Muscle layer of colon (tissue), 2 donors: ENCODE measurements around the gene ZNF22.
A peak's percentile ranks its signal among the peaks of the same experiment; 100 is the strongest.

ENCODE experiments used
- H3K27ac ChIP-seq: one replicate; pipeline ENCODE4 v1.7.0; 2013; ENCODE audit warnings: low read depth, mild to moderate bottlenecking, low read length, moderate library complexity
- H3K27me3 ChIP-seq, 2 donors: one replicate each; pipeline ENCODE4 v1.7.0; 2013; ENCODE audit warnings: low read length in 2 of 2, mild to moderate bottlenecking in 2 of 2; ENCODE audit not compliant: insufficient read depth in 2 of 2, control insufficient read depth in 1 of 2
- H3K36me3 ChIP-seq: one replicate; pipeline ENCODE4 v1.7.0; 2013; ENCODE audit warnings: mild to moderate bottlenecking, low read length; ENCODE audit not compliant: insufficient read depth
- H3K4me1 ChIP-seq: one replicate; pipeline ENCODE4 v1.7.0; 2013; ENCODE audit warnings: mild to moderate bottlenecking, low read length; ENCODE audit not compliant: insufficient read depth
- H3K4me3 ChIP-seq, 2 donors: one replicate each; pipeline ENCODE4 v1.7.0; 2013; ENCODE audit warnings: low read length in 2 of 2, low read depth in 1 of 2, mild to moderate bottlenecking in 1 of 2, moderate library complexity in 1 of 2
- H3K9ac ChIP-seq: one replicate; pipeline ENCODE4 v1.7.0; 2013; ENCODE audit warnings: low read length
- H3K9me3 ChIP-seq: one replicate; pipeline ENCODE4 v1.7.0; 2013; ENCODE audit warnings: mild to moderate bottlenecking, low read length
- donor health status: abdominal sarcoma.
- donor health status: Adenocarcinoma of cecum.

The ZNF22 gene

DNA sequence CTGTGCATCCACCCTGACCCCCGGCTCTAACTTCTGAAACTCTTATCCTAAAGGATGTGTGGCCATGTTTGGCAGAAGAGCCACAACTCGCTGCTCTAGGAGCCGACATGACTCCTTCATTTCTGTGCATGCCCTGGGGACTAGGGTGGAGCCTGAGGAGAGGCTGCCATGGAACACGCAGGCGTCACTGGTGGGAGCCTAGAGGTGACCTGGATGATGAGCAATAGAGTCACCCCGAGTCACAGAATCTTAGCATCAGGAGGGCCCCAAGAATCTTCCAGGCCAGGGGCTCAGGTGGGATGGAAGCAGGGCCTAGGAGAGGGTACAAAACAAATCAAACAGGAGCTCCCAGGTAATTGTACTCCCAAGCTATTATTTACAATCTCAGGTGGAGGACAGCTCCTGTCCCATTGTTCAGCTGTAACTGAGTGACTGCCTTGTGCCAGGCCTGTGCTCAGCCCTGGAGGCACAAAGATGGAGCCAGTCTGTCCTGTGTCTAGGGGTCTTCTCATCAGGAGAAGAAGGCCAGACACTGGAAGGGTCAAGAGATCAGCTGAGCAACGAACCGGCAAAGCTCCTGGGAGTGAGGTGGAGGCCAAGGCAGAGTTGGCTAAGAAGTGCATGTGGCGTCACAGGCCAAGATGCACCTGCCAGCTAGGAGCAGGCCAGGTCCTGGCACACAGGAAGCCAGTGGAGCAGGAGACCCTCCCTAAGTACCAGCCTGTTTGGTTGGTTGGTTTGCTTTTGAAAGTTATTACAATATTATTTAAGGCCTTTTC is 5.8 kb upstream of the ZNF22 start:
- no peaks in the 10 kb centered on the region for H3K9me3 ChIP-seq
- peaks cover 34% of the 10 kb centered on the region for H3K4me1 ChIP-seq
- no peak overlapping the region for H3K9ac ChIP-seq
- no peak overlapping the region for H3K4me3 ChIP-seq
- peak overlapping the region; percentile 76 for H3K27ac ChIP-seq
- H3K27me3 ChIP-seq: no peaks in the 10 kb centered on the region
- H3K36me3 ChIP-seq: peaks cover 25% of the 10 kb centered on the region

DNA sequence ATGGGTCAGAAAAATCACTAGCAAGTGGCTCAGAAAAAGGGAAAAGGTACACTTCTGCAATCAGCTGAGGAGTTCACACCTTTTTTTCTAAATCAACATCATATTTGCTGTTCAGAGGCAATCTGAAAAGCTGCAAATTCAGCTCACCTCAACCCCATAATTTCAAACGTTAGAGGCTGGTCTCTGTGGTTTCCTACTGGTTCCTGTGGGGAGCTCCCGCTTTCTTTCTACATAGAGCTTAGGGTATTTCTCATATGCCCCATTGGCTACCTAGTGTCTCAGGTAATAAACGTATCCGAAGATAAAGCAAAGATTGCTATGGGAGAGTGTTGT is 5.2 kb upstream of the ZNF22 start:
- peak overlapping the region; percentile 12 for H3K9ac ChIP-seq

DNA sequence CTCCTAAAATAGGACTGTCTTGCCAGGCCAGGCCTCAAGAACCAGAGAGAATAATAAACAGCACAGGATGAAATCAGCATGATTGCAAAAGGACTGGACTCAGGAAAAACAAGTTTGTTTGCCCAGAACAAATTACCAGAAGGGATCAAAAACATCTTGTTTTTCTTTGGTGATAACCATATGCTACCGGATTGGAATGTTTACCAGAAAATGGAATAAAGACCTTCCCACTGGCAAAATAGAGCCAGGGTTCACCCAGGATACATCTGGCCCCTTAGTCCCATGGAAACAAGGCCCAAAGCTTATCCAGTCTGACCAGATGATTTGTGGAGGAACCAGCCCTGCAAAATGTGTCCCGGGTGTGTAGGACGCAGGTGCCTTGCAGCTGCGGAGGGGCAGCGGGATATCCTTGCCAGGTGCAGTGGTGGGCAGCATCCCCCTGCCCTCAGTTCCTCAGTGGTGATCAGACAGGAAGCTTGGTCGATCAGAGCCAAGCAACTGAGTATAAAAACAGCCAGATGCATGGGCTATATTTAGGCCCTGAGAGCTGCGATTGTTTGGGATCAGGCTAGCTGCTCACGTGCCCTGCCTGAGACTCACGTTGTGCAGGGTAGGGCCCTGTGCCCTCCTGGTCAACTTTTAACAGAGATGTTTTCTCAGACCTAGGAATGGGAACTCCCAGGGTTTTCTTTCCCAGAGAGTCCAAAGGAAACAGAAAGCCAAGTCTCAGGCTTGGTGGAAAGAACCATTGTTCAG is 4.6 kb upstream of the ZNF22 start:
- Histone ChIP-seq H3K4me1 (peaks cover 40% of the 10 kb centered on the region), H3K4me3 (peak overlapping the region in 1 of 2 donors; percentile 23), H3K9ac (peak overlapping the region; percentile 12), H3K27ac (peak overlapping the region; percentile 76), H3K36me3 (peaks cover 17% of the 10 kb centered on the region), H3K9me3 (no peaks in the 10 kb centered on the region), H3K27me3 (no peaks in the 10 kb centered on the region)

More for the DNA sequence above, 5.2 kb upstream of the ZNF22 start:
- Histone ChIP-seq H3K9me3 (no peaks in the 10 kb centered on the region), H3K4me1 (peaks cover 40% of the 10 kb centered on the region), H3K27me3 (no peaks in the 10 kb centered on the region), H3K4me3 (no peak overlapping the region), H3K27ac (peak overlapping the region; percentile 76), H3K36me3 (peaks cover 20% of the 10 kb centered on the region)

GRCh38 chr10:44997105-44997748 is 3.5 kb upstream of the ZNF22 start:
- H3K4me3 ChIP-seq: peak overlapping the region in 1 of 2 donors; percentile 23
- no peaks in the 10 kb centered on the region for H3K9me3 ChIP-seq
- no peaks in the 10 kb centered on the region for H3K27me3 ChIP-seq
- H3K9ac ChIP-seq: no peak overlapping the region
- H3K36me3 ChIP-seq: peaks cover 6% of the 10 kb centered on the region
- H3K27ac ChIP-seq: peak overlapping the region; percentile 57
- peaks cover 47% of the 10 kb centered on the region for H3K4me1 ChIP-seq

- H3K9me3 ChIP-seq: no peaks in the 10 kb centered on the region
- no peak overlapping the region for H3K9ac ChIP-seq
- H3K36me3 ChIP-seq: no peaks in the 10 kb centered on the region
- no peaks in the 10 kb centered on the region for H3K27me3 ChIP-seq
- no peak overlapping the region for H3K4me3 ChIP-seq
- peaks cover 53% of the 10 kb centered on the region for H3K4me1 ChIP-seq
- no peak overlapping the region for H3K27ac ChIP-seq
Observed at GRCh38 chr10:44998146-44998631, 2.5 kb upstream of the ZNF22 start.

DNA sequence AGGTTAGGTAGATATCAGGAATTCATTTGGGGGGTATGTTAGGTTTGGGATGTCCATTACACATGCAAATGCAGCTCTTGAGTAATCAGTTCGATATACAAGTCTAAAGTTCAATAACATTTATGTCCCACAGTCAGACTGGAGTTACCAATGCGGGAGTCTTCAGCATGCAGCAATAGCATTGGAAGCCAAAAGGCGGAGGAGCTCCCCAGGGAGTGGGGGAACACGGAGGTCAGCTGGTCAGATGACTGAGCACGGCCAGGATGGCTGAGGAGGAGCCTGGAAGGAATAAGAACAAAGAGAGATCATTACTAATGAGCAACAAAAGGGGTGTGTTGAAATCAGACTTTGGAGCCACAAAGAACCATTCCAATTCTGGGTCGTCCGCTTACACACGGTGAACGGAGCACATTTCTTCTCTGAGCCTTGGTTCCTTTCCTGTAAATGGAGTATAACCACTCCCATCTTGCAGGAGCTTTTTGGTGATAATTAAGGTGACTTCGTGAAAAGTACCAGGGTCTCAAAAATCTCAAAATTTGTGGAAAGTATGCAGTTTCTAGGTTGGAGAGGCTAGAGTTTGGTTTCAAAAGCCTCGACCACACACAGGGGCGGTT is 478 bp upstream of the ZNF22 start:
- H3K27me3 ChIP-seq: no peaks in the 10 kb centered on the region
- peak overlapping the region; percentile 46 to 59 for H3K4me3 ChIP-seq
- H3K27ac ChIP-seq: peak overlapping the region; percentile 59
- no peaks in the 10 kb centered on the region for H3K9me3 ChIP-seq
- no peak overlapping the region for H3K9ac ChIP-seq
- H3K4me1 ChIP-seq: peaks cover 50% of the 10 kb centered on the region
- H3K36me3 ChIP-seq: peaks cover under 1% of the 10 kb centered on the region

GRCh38 chr10:45001381-45002148 is 842 bp downstream of the ZNF22 start:
- peak overlapping the region; percentile 36 to 67 for H3K4me3 ChIP-seq
- peaks cover 8% of the 10 kb centered on the region for H3K36me3 ChIP-seq
- no peaks in the 10 kb centered on the region for H3K27me3 ChIP-seq
- peak overlapping the region; percentile 67 for H3K9ac ChIP-seq
- H3K27ac ChIP-seq: peak overlapping the region; percentile 59
- H3K4me1 ChIP-seq: peaks cover 36% of the 10 kb centered on the region
- H3K9me3 ChIP-seq: no peaks in the 10 kb centered on the region

DNA sequence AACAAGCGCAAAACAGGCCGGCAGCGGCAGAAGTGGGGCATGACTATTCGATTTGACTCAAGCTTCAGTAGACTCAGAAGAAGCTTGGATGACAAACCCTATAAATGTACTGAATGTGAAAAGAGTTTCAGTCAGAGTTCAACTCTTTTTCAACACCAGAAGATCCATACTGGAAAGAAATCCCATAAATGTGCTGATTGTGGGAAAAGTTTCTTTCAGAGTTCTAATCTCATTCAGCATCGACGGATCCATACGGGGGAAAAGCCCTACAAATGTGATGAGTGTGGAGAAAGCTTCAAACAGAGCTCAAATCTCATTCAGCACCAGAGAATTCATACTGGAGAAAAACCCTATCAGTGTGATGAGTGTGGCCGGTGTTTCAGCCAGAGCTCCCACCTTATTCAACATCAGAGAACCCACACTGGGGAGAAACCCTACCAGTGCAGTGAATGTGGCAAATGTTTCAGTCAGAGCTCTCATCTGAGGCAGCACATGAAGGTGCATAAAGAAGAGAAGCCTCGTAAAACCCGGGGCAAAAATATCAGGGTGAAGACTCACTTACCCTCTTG is 2.8 kb downstream of the ZNF22 start:
- peaks cover 30% of the 10 kb centered on the region for H3K4me1 ChIP-seq
- H3K27ac ChIP-seq: no peak overlapping the region
- H3K4me3 ChIP-seq: no peak overlapping the region
- H3K9me3 ChIP-seq: no peaks in the 10 kb centered on the region
- peaks cover 8% of the 10 kb centered on the region for H3K36me3 ChIP-seq
- H3K27me3 ChIP-seq: no peaks in the 10 kb centered on the region
- no peak overlapping the region for H3K9ac ChIP-seq

DNA sequence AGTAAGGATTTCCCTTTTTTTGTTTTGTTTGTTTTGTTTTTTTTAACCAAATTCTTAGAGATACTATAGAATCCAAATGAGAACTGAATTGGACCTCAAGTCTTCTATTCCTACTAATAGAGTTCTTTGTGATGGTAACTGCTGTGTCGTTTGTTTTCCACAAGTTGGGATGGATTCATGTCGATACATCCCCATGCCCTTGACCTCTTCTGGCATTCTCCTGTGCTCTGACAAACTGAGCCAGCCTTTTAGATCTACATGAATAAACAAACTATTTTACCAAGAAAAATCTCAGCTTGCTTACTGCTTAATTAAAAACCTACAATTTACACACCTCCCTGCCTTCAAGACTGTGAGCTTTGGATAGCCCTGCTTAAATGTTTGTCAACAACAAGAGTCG is 3.9 kb downstream of the ZNF22 start:
- H3K36me3 ChIP-seq: peaks cover 8% of the 10 kb centered on the region
- H3K9me3 ChIP-seq: no peaks in the 10 kb centered on the region
- no peak overlapping the region for H3K9ac ChIP-seq
- H3K27ac ChIP-seq: no peak overlapping the region
- no peak overlapping the region for H3K4me3 ChIP-seq
- peaks cover 26% of the 10 kb centered on the region for H3K4me1 ChIP-seq
- H3K27me3 ChIP-seq: no peaks in the 10 kb centered on the region

DNA sequence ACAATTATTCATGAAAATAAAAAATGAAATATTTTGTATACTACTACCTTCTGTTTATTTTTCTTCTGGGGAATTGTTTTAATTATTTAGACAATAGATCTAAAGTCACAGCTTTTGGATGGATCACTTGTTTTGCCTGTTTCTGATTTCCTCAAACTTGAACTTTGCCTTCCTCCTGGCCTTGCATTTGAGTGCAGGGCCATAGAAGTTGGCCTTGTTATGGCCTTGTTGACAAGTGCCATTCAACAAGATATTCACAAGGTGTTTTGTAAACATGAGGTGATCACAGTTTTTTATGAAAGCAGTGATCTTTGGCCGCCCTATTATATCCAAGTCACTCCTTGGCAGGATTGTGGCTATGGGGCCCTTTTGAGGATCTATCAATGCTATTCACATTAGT is 4.6 kb downstream of the ZNF22 start:
- Histone ChIP-seq H3K4me3 (no peak overlapping the region), H3K27me3 (no peaks in the 10 kb centered on the region), H3K27ac (no peak overlapping the region), H3K4me1 (peaks cover 20% of the 10 kb centered on the region), H3K9me3 (no peaks in the 10 kb centered on the region), H3K9ac (no peak overlapping the region), H3K36me3 (peaks cover 8% of the 10 kb centered on the region)
